Adrenal gland (tissue), 5 donors: ENCODE data around the gene TAS1R1.

Experiments
- POLR2A ChIP-seq, 2 donors: fragments of 450-650 bp; IDR thresholded peaks; one replicate each; pipeline ENCODE4 v1.6.1; 2017; ENCODE audit warnings: antibody characterized with exemption in 2 of 2, mild to moderate bottlenecking in 2 of 2, moderate library complexity in 1 of 2
- TF ChIP-seq, protein P1 (sequence below), 6 experiments: fragments of 450-650 bp in 4 of 6; fragments of 200-600 bp in 2 of 6; sonication (generic) in 1 of 6; IDR thresholded peaks; 1 replicate in 5 of 6; 2 replicates in 1 of 6; pipeline versions ENCODE4 v1.5.1 to v1.8.0; 2016 to 2021; ENCODE audit warnings: antibody characterized with exemption in 6 of 6, mild to moderate bottlenecking in 2 of 6, moderate library complexity in 1 of 6
- donor health status: DM: no; HTN: no; CAD: no.

DNA sequence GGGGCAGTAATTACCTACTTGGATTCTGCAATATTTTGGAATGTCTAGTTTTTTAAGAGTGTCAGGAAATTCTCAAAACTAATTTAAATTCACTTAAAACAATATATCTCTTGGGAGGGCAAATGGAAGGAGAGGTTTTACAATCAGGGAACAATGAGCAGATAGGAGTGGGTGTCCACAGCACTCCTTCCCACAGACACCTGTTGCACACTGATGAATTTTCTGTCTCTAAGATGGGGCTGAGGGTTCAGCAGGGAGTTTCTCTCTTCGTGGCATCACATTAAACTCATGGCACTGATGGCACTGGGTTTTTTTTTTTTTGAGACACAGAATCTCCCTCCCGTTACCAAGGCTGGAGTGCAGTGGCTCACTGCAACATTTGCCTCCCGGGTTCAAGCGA lies 63.9 kb downstream of the TAS1R1 start:
- TF ChIP-seq, protein P1, sequence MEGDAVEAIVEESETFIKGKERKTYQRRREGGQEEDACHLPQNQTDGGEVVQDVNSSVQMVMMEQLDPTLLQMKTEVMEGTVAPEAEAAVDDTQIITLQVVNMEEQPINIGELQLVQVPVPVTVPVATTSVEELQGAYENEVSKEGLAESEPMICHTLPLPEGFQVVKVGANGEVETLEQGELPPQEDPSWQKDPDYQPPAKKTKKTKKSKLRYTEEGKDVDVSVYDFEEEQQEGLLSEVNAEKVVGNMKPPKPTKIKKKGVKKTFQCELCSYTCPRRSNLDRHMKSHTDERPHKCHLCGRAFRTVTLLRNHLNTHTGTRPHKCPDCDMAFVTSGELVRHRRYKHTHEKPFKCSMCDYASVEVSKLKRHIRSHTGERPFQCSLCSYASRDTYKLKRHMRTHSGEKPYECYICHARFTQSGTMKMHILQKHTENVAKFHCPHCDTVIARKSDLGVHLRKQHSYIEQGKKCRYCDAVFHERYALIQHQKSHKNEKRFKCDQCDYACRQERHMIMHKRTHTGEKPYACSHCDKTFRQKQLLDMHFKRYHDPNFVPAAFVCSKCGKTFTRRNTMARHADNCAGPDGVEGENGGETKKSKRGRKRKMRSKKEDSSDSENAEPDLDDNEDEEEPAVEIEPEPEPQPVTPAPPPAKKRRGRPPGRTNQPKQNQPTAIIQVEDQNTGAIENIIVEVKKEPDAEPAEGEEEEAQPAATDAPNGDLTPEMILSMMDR (IDR thresholded peaks at IDR 0.05) = no peak
- no peak for TF ChIP-seq POLR2A (IDR thresholded peaks at IDR 0.05)
